ENCODE measurements around the gene SDC1.

DNA sequence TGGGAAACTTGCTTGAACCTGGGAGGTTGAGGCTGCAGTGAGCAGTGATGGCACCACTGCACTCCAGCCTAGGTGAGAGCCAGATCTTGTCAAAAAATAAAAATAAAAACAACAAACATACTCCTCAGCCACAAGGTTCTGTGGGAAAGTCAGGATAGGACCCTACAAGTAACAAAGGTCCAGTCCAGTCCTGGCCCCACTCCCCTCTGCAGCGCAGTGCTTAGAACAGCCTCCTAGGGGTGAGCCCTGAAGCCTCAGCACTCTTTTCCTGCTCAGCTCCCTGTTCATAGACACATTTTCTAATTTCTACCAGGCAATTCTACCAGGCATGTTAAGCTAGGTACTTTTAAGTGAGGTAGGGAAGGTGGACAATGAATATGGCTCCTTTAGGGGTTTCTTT is 22.2 kb upstream of the SDC1 start:
- TF ChIP-seq CTCF (IDR thresholded peaks at IDR 0.05) (no peak), POLR2A (IDR thresholded peaks at IDR 0.05) (no peak)
